Endothelial cell of umbilical vein (primary cell): ENCODE data around the gene PDLIM3.
A peak's percentile ranks its signal among the peaks of the same experiment; 100 is the strongest.

Experiments used
- EZH2 ChIP-seq: IDR thresholded peaks from 2 replicates; pipeline ENCODE4 v1.6.1; 2012; ENCODE audit warnings: borderline replicate concordance, low read depth, mild to moderate bottlenecking, moderate library complexity, low read length, inconsistent platforms; ENCODE audit not compliant: severe bottlenecking
- FOS ChIP-seq: IDR thresholded peaks from 2 replicates; pipeline ENCODE4 v1.6.1; 2011; ENCODE audit warnings: mild to moderate bottlenecking, low read length, moderate library complexity, borderline replicate concordance; ENCODE audit not compliant: insufficient read depth
- GATA2 ChIP-seq: IDR thresholded peaks from 2 replicates; pipeline ENCODE4 v1.7.0; 2011; ENCODE audit warnings: low read depth, mild to moderate bottlenecking, moderate library complexity, mixed read lengths, low read length; ENCODE audit not compliant: insufficient read length, insufficient read depth
- JUN ChIP-seq: IDR thresholded peaks from 2 replicates; pipeline ENCODE4 v1.6.1; 2011; ENCODE audit warnings: borderline replicate concordance, low read depth; ENCODE audit not compliant: insufficient read length, insufficient read depth
- MYC ChIP-seq: IDR thresholded peaks from one replicate; pipeline ENCODE4 v1.6.1; 2011; ENCODE audit warnings: mild to moderate bottlenecking, low read depth, low read length
- POLR2A ChIP-seq: IDR thresholded peaks from 2 replicates; pipeline ENCODE4 v1.6.1; 2012; ENCODE audit warnings: low read depth, mild to moderate bottlenecking, control low read depth, low read length
- POLR2AphosphoS5 ChIP-seq: IDR thresholded peaks from 2 replicates; pipeline ENCODE4 v1.6.1; 2012; ENCODE audit warnings: low read depth, mild to moderate bottlenecking, control low read depth, low read length, moderate library complexity; ENCODE audit not compliant: insufficient read depth
- TF ChIP-seq, protein P1 (sequence below), 2 donors: IDR thresholded peaks; 1 replicate in 1 of 2; 2 replicates in 1 of 2; pipeline ENCODE4 v1.5.1; 2011; ENCODE audit warnings: low read length in 2 of 2, mild to moderate bottlenecking in 2 of 2, moderate library complexity in 2 of 2, control low read depth in 1 of 2, inconsistent platforms in 1 of 2, low read depth in 1 of 2; ENCODE audit not compliant: insufficient read depth in 1 of 2; ENCODE audit errors: extremely low read depth in 1 of 2
- TF ChIP-seq, protein P2 (sequence below): IDR thresholded peaks from 2 replicates; pipeline ENCODE4 v1.6.1; 2011; ENCODE audit not compliant: insufficient read depth, insufficient read length

DNA sequence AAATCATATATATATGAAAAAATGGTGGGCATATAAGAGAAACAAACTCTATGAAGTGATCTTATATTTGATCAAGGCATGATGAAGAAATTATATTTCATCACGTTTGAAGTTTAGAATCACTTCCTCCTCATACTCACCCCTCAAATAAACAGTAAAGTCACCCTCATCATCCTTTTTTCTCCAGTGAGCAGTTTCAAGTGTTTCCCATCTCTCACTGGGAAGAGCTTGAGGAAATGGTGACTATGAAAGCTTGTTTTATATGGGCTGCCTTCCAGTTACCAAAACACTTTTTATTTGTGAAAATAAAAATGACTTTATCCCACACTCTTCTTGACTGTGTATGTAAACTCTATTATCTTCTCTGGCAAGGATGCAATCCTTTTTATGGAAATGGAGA, 16.8 kb downstream of the PDLIM3 start:
- TF ChIP-seq, protein P1, sequence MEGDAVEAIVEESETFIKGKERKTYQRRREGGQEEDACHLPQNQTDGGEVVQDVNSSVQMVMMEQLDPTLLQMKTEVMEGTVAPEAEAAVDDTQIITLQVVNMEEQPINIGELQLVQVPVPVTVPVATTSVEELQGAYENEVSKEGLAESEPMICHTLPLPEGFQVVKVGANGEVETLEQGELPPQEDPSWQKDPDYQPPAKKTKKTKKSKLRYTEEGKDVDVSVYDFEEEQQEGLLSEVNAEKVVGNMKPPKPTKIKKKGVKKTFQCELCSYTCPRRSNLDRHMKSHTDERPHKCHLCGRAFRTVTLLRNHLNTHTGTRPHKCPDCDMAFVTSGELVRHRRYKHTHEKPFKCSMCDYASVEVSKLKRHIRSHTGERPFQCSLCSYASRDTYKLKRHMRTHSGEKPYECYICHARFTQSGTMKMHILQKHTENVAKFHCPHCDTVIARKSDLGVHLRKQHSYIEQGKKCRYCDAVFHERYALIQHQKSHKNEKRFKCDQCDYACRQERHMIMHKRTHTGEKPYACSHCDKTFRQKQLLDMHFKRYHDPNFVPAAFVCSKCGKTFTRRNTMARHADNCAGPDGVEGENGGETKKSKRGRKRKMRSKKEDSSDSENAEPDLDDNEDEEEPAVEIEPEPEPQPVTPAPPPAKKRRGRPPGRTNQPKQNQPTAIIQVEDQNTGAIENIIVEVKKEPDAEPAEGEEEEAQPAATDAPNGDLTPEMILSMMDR (IDR thresholded peaks at IDR 0.05; ENCODE audit: extremely low read depth in 1 of 2, insufficient read depth in 1 of 2, low read depth in 1 of 2, low read length in 2 of 2), result no peak
- TF ChIP-seq, protein P2, sequence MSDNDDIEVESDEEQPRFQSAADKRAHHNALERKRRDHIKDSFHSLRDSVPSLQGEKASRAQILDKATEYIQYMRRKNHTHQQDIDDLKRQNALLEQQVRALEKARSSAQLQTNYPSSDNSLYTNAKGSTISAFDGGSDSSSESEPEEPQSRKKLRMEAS, result no peak
- TF ChIP-seq POLR2A (no peak), FOS (no peak), EZH2 (no peak), GATA2 (peak; percentile 5), POLR2AphosphoS5 (no peak), MYC (no peak), JUN (no peak)
